GM23338 (cell line): ENCODE results near the gene SLX4. TPM values are rescaled to one million over a fixed set of nuclear protein-coding genes. Genes with fewer than 3 reads are reported as not detected.

Source experiments
- ATAC-seq: fragments of 200-7000 bp; cut with Tn5 transposase; 3 replicates; pipeline ENCODE4 v1.9.1; 2020
- DNase-seq: peaks from one replicate; pipeline ENCODE4 v3.0.0-alpha.2; 2015; ENCODE audit warnings: low spot score
- H2AFZ ChIP-seq: fragments of 200-600 bp; sonication (generic); 2 replicates; pipeline ENCODE4 v1.8.0; 2016; ENCODE audit warnings: antibody characterized with exemption, mild to moderate bottlenecking, moderate library complexity
- H3F3A ChIP-seq: fragments of 200-600 bp; sonication (generic); replicated peaks from 2 replicates; pipeline ENCODE4 v1.8.0; 2017; ENCODE audit warnings: antibody characterized with exemption, mixed run types, low read depth
- H3K27ac ChIP-seq: fragments of 200-600 bp; sonication (generic); 2 replicates; pipeline ENCODE4 v1.6.1; 2016; ENCODE audit warnings: low read depth
- H3K27me3 ChIP-seq: fragments of 200-600 bp; sonication (generic); 2 replicates; pipeline ENCODE4 v1.8.0; 2016; ENCODE audit warnings: mild to moderate bottlenecking, mixed run types, moderate library complexity; ENCODE audit not compliant: insufficient read depth
- H3K36me3 ChIP-seq: fragments of 200-600 bp; sonication (generic); 2 replicates; pipeline ENCODE4 v1.8.0; 2016; ENCODE audit warnings: mild to moderate bottlenecking; ENCODE audit not compliant: insufficient read depth
- H3K4me1 ChIP-seq: fragments of 200-600 bp; sonication (generic); 2 replicates; pipeline ENCODE4 v1.8.0; 2016; ENCODE audit warnings: mild to moderate bottlenecking, moderate library complexity; ENCODE audit not compliant: insufficient read depth
- H3K4me2 ChIP-seq: fragments of 200-600 bp; sonication (generic); 2 replicates; pipeline ENCODE4 v1.7.1; 2017; ENCODE audit warnings: mixed run types
- H3K4me3 ChIP-seq: fragments of 200-600 bp; sonication (generic); 2 replicates; pipeline ENCODE4 v1.6.1; 2016; ENCODE audit warnings: mixed run types
- H3K79me2 ChIP-seq: fragments of 200-600 bp; sonication (generic); replicated peaks from 2 replicates; pipeline ENCODE4 v1.8.0; 2017; ENCODE audit warnings: mild to moderate bottlenecking; ENCODE audit not compliant: insufficient read depth
- H3K9me2 ChIP-seq: fragments of 200-600 bp; sonication (generic); 2 replicates; pipeline ENCODE4 v1.8.0; 2017; ENCODE audit not compliant: insufficient read depth
- H4K20me1 ChIP-seq: fragments of 200-600 bp; sonication (generic); replicated peaks from 2 replicates; pipeline ENCODE4 v1.8.0; 2017; ENCODE audit warnings: mild to moderate bottlenecking; ENCODE audit not compliant: insufficient read depth
- H3K27ac Mint-ChIP-seq: 2 replicates; pipeline ENCODE4 v1.8.0; 2020; ENCODE audit warnings: inconsistent platforms, mild to moderate bottlenecking, moderate library complexity, mixed read lengths
- H3K27me3 Mint-ChIP-seq: 3 replicates; pipeline ENCODE4 v1.8.0; 2022; ENCODE audit warnings: low read depth, mild to moderate bottlenecking, moderate library complexity, mixed read lengths, inconsistent platforms; ENCODE audit not compliant: insufficient read depth, poor library complexity
- H3K36me3 Mint-ChIP-seq: 3 replicates; pipeline ENCODE4 v1.8.0; 2021; ENCODE audit warnings: low read depth, mild to moderate bottlenecking, inconsistent platforms, moderate library complexity, mixed read lengths
- H3K4me1 Mint-ChIP-seq: 3 replicates; pipeline ENCODE4 v1.8.0; 2020; ENCODE audit warnings: mild to moderate bottlenecking, inconsistent platforms, mixed read lengths
- H3K4me3 Mint-ChIP-seq: 3 replicates; pipeline ENCODE4 v1.8.0; 2021; ENCODE audit warnings: moderate library complexity, mild to moderate bottlenecking, inconsistent platforms, mixed read lengths
- H3K9me3 Mint-ChIP-seq: 3 replicates; pipeline ENCODE4 v1.8.0; 2020; ENCODE audit warnings: moderate library complexity, mild to moderate bottlenecking, inconsistent platforms, mixed read lengths
- ETS1 ChIP-seq: IDR thresholded peaks from 2 replicates; pipeline ENCODE4 v1.6.1; 2016; ENCODE audit warnings: antibody characterized with exemption
- REST ChIP-seq: IDR thresholded peaks from one replicate; pipeline ENCODE4 v1.6.1; 2018; ENCODE audit warnings: antibody characterized with exemption; ENCODE audit not compliant: unreplicated experiment
- ZNF114 ChIP-seq: fragments of 250-450 bp; sonication (Bioruptor Pico); IDR thresholded peaks from 2 replicates; pipeline ENCODE4 v1.5.0; 2020; ENCODE audit warnings: mild to moderate bottlenecking, moderate library complexity
- ZNF331 ChIP-seq: fragments of 250-450 bp; sonication (Bioruptor Pico); IDR thresholded peaks from 2 replicates; pipeline ENCODE4 v1.5.0; 2020; ENCODE audit warnings: low read depth, mild to moderate bottlenecking, moderate library complexity
- ZNF462 ChIP-seq: fragments of 250-450 bp; sonication (Bioruptor Pico); IDR thresholded peaks from 2 replicates; pipeline ENCODE4 v1.5.0; 2020; ENCODE audit warnings: mild to moderate bottlenecking, moderate library complexity
- polyA plus RNA-seq: library from polyadenylated mRNA; unstranded; fragments of >200 nt; fragmentation: Nextera tagmentation; extraction: Ambion mirVana; gene quantifications from 2 replicates; pipeline ENCODE4 v1.2.1, GENCODE V29; 2016
- total RNA-seq: library from RNA; depleted of rRNA; stranded (reverse); fragments of >200 nt; shearing (Covaris generic); gene quantifications from 2 replicates; pipeline ENCODE4 v1.2.3, GENCODE V29; 2014

The SLX4 gene
- total and polyA plus RNA-seq, 2 experiments from 2014 or later = 3.0 to 15.2 TPM

GRCh38 chr16:3573146-3573815 lies 38.1 kb downstream of the SLX4 start:
- no peaks in the 10 kb centered on the region for H3F3A ChIP-seq
- H3K27ac ChIP-seq = no peak overlapping the region
- H3K36me3 Mint-ChIP-seq = peaks cover 6% of the 10 kb centered on the region
- no peak overlapping the region for H3K4me3 ChIP-seq
- H3K4me3 Mint-ChIP-seq = no peak overlapping the region
- H3K4me1 Mint-ChIP-seq = peaks cover 2% of the 10 kb centered on the region; the same call in 1 of the 3 replicates
- no peak for TF ChIP-seq ZNF331 (CRISPR knock-in tag)
- TF ChIP-seq ZNF462 (CRISPR knock-in tag) = no peak
- TF ChIP-seq ETS1 = no peak
- no peak for TF ChIP-seq REST
- TF ChIP-seq ZNF114 = no peak
- no peaks in the 10 kb centered on the region for H3K79me2 ChIP-seq
- no peaks in the 10 kb centered on the region for H3K4me1 ChIP-seq
- no peaks in the 10 kb centered on the region for H4K20me1 ChIP-seq
- H2AFZ ChIP-seq = no peak overlapping the region
- H3K4me2 ChIP-seq = no peak overlapping the region
- H3K9me3 Mint-ChIP-seq = peaks cover 10% of the 10 kb centered on the region
- no peaks in the 10 kb centered on the region for H3K27me3 ChIP-seq
- no peaks in the 10 kb centered on the region for H3K36me3 ChIP-seq
- H3K9me2 ChIP-seq = no peaks in the 10 kb centered on the region
- no peak overlapping the region for H3K27ac Mint-ChIP-seq
- ATAC-seq = no peak
- no peak for DNase-seq
- H3K27me3 Mint-ChIP-seq = peaks cover 3% of the 10 kb centered on the region
